ENCODE data around the gene PEAR1. TPM values are rescaled to one million over a fixed set of nuclear protein-coding genes. Genes with fewer than 3 reads are reported as not detected.

The PEAR1 gene
- total and polyA plus RNA-seq, 2 of the 4 experiments (the other 2 are of a cell fraction): 2.0 to 44.4 TPM

- ChIA-PET CTCF (interaction anchor here (1.1 to 1.2 kb wide), 2 partner anchors 47 to 83 kb away, joined by 4 read pairs; no protein-coding TSS in a partner anchor), POLR2A (ENCODE audit: unreplicated experiment) (no interaction called here)
- ATAC-seq (ENCODE audit: low read depth) (no peak), DNase-seq (no peak)
- H3K9me3 ChIP-seq (ENCODE audit: control insufficient read depth, insufficient read depth, low read length): no peaks in the 10 kb centered on the region
- in situ Hi-C loops (cut with MboI; ENCODE audit: low sequenced_read_pairs): loop anchor here (10.0 kb wide), 1 partner anchor 186 kb away; no protein-coding TSS in a partner anchor
- no peak overlapping the region for H3K4ac ChIP-seq (ENCODE audit: low read depth, low read length)
- dilution Hi-C loops (cut with HindIII; ENCODE audit: low sequenced_read_pairs, unreplicated experiment): no loop called here
- no peaks in the 10 kb centered on the region for H3K9me1 ChIP-seq (ENCODE audit: insufficient read depth, low read length)
- H4K20me1 ChIP-seq (ENCODE audit: insufficient read depth, low read length): peaks cover 4% of the 10 kb centered on the region; the same call in 1 of the 2 replicates
- no peak overlapping the region for H3K27ac ChIP-seq (ENCODE audit: insufficient read depth, low read length)
- H2BK5ac ChIP-seq (ENCODE audit: low read depth, low read length, poor library complexity, severe bottlenecking): no peak overlapping the region
- no peak overlapping the region for H3K23ac ChIP-seq (ENCODE audit: low read depth, low read length)
- H4K5ac ChIP-seq (ENCODE audit: low read depth, low read length): no peak overlapping the region
- H3K4me1 ChIP-seq (ENCODE audit: control insufficient read depth, insufficient read depth, low read length): no peaks in the 10 kb centered on the region
- no peak overlapping the region for H2BK120ac ChIP-seq (ENCODE audit: low read depth, low read length)
- H3K4me2 ChIP-seq (ENCODE audit: low read depth, low read length): no peak overlapping the region
- intact Hi-C loops (cut with micrococcal nuclease): no loop called here
- H2BK20ac ChIP-seq (ENCODE audit: low read depth, low read length): no peak overlapping the region
- no peak overlapping the region for H2AFZ ChIP-seq (replicated peaks; ENCODE audit: low read length, poor library complexity)
- H3K4me3 ChIP-seq (ENCODE audit: insufficient read depth, low read depth, low read length): no peak overlapping the region
- H3K79me1 ChIP-seq (ENCODE audit: low read depth in 1 of 2, low read length in 2 of 2): no peaks in the 10 kb centered on the region
- H3K36me3 ChIP-seq (ENCODE audit: control insufficient read depth, insufficient read depth, low read length): no peaks in the 10 kb centered on the region
- no peak overlapping the region for H3K56ac ChIP-seq (ENCODE audit: extremely low read depth, insufficient read depth, low read length)
- no peak overlapping the region for H3K18ac ChIP-seq (ENCODE audit: low read depth, low read length)
- H3K27me3 ChIP-seq (ENCODE audit: control insufficient read depth, insufficient read depth, low read length): peaks cover 93% of the 10 kb centered on the region
- no peak overlapping the region for H4K8ac ChIP-seq (ENCODE audit: low read depth in 2 of 2, low read length in 2 of 2)
- WGBS, 2 experiments (ENCODE audit: extremely low coverage in 2 of 2, insufficient read length in 1 of 2): 47% methylated on average over 5 of the region's 10 CpGs; no CpG with 5 or more reads in 1 of the 2 experiments
- H2AK9ac ChIP-seq (replicated peaks; ENCODE audit: low read depth, low read length, poor library complexity): no peak overlapping the region
- no peak overlapping the region for H4K91ac ChIP-seq (ENCODE audit: insufficient read depth, low read depth, low read length)
- BruUV-seq (replicated peaks): no TSS peak
- H3K9ac ChIP-seq (ENCODE audit: low read depth, low read length): no peak overlapping the region
- no peak overlapping the region for H2BK15ac ChIP-seq (ENCODE audit: low read depth, low read length)
- H2AK5ac ChIP-seq (ENCODE audit: low read depth, low read length): no peak overlapping the region
- TF ChIP-seq MXI1 (IDR thresholded peaks at IDR 0.05; ENCODE audit: borderline replicate concordance, low read depth, low read length) (no peak), RAD21 (IDR thresholded peaks at IDR 0.05; ENCODE audit: low read length) (no peak), CEBPB (IDR thresholded peaks at IDR 0.05; ENCODE audit: low read depth, low read length) (no peak), USF2 (IDR thresholded peaks at IDR 0.05; ENCODE audit: low read depth, low read length) (no peak), RFX5 (IDR thresholded peaks at IDR 0.05; ENCODE audit: low read depth, low read length) (no peak), CTCF (conservative IDR thresholded peaks at IDR 0.05; ENCODE audit: low read depth, low read length) (no peak), MAZ (IDR thresholded peaks at IDR 0.05; ENCODE audit: borderline replicate concordance, low read depth, low read length) (no peak), NFE2L2 (IDR thresholded peaks at IDR 0.05; ENCODE audit: low read depth, low read length) (no peak), MAFK (IDR thresholded peaks at IDR 0.05; ENCODE audit: low read depth, low read length) (no peak), ELK1 (IDR thresholded peaks at IDR 0.05; ENCODE audit: borderline replicate concordance, low read depth, low read length) (no peak), SMC3 (IDR thresholded peaks at IDR 0.05; ENCODE audit: low read depth, low read length) (no peak)
- no peak overlapping the region for H3K14ac ChIP-seq (replicated peaks; ENCODE audit: low read depth, low read length)
These were observed 12.4 kb upstream of the PEAR1 start for GRCh38 chr1:156881101-156881500.

Measured in IMR-90 (cell line).